Activated CD4-positive, alpha-beta T cell treated with anti-CD3 and anti-CD28 coated beads for 36 hours (primary cell): Measurements from ENCODE around the gene SCYGR2. TPM values are rescaled to one million over a fixed set of nuclear protein-coding genes. Genes with fewer than 3 reads are reported as not detected.

ENCODE experiments used
- ATAC-seq: fragments of 200-7000 bp; cut with Tn5 transposase; one replicate; pipeline ENCODE4 v1.10.0; 2021; ENCODE audit warnings: mild to moderate bottlenecking, moderate library complexity
- CTCF ChIA-PET: fragments of 350-600 bp; sonication (Branson Sonifier 250); formaldehyde crosslinking; loops from one replicate; lab custom pipeline; 2021; ENCODE audit warnings: antibody characterized with exemption; lab: Charles Lee
- POLR2A ChIA-PET: fragments of 350-600 bp; sonication (Branson Sonifier 250); formaldehyde crosslinking; loops from one replicate; lab custom pipeline; 2021; ENCODE audit warnings: antibody characterized with exemption, inconsistent platforms; lab: Charles Lee
- DNase-seq: peaks from one replicate; pipeline ENCODE4 v3.0.0-alpha.2; 2020
- H3K27ac Mint-ChIP-seq: one replicate; pipeline ENCODE4 v1.8.0; 2021; ENCODE audit warnings: mixed read lengths
- H3K27me3 Mint-ChIP-seq: one replicate; pipeline ENCODE4 v1.8.0; 2021; ENCODE audit warnings: mixed read lengths
- H3K36me3 Mint-ChIP-seq: one replicate; pipeline ENCODE4 v1.8.0; 2021; ENCODE audit warnings: low read depth, mixed read lengths
- H3K4me1 Mint-ChIP-seq: one replicate; pipeline ENCODE4 v1.8.0; 2021; ENCODE audit warnings: mixed read lengths
- H3K4me3 Mint-ChIP-seq: one replicate; pipeline ENCODE4 v1.8.0; 2021; ENCODE audit warnings: mild to moderate bottlenecking, moderate library complexity, mixed read lengths
- H3K9me3 Mint-ChIP-seq: one replicate; pipeline ENCODE4 v1.8.0; 2021; ENCODE audit warnings: low read depth, mixed read lengths
- intact Hi-C, 2 experiments: fragments of 100-400 bp; cut with DNase I in 1 of 2; cut with micrococcal nuclease in 1 of 2; formaldehyde crosslinking; loops; one replicate each; pipeline versions ENCODE4 v1.14.2 to v1.15.1; 2022 to 2024; cut with DNase I, micrococcal nuclease
- total RNA-seq, 2 experiments: library from RNA; stranded (reverse); gene quantifications; one replicate each; pipeline ENCODE4 v1.2.3, GENCODE V29; 2021

SCYGR2 gene
- total RNA-seq, 2 experiments from 2014 or later, result not detected

DNA sequence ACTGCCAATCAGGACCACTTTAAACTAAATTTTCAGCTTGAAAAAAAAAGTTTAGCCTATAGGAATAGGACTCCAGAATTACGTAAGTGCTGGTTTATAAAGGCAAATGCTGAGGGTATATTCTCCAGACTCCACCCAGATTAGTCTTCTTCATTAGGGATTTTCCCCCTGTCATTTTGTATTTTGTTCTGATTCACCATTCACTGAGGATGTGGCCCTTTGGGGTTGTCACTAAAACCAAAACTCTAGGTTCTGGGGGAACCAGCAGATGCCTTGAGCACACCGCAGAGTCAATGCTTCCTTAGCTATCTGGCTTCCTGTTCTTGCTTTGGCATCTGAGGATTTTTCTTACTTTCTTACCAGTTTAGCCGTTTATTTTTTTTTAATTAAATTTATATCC lies 29.1 kb downstream of the SCYGR2 start:
- Mint-ChIP-seq H3K4me1 (peaks cover 2% of the 10 kb centered on the region), H3K27me3 (peaks cover 18% of the 10 kb centered on the region), H3K36me3 (no peaks in the 10 kb centered on the region), H3K27ac (no peak overlapping the region), H3K9me3 (no peaks in the 10 kb centered on the region), H3K4me3 (no peak overlapping the region)
- ChIA-PET CTCF (no interaction called here), POLR2A (no interaction called here)
- ATAC-seq (peak; percentile 96), DNase-seq (peak; percentile 36)
- intact Hi-C loops, result loop anchor here in 1 of 2 experiments (2.0 kb wide), 1 partner anchor 27 kb away; no protein-coding TSS in a partner anchor

DNA sequence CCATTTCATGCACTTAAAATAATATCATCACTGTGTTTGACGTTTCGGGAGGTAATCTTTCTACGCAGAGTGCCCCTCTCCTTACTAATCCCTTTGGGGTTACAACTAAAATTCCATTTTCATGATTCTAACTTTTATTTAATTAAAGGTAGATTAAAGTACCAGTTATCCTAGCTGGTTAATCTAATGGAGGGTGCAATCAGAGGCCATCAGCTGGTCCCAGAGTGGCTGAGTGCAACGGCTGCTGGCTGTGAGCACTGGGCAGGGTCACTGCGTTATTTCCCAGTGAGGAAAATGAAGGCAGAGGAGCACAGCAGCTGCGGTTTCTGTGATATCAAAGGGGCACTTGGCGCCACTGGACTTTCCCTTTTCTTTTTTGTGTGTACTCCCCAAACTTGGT lies 30.7 kb downstream of the SCYGR2 start:
- Mint-ChIP-seq H3K4me3 (no peak overlapping the region), H3K27ac (no peak overlapping the region), H3K27me3 (peaks cover 18% of the 10 kb centered on the region), H3K9me3 (no peaks in the 10 kb centered on the region), H3K36me3 (no peaks in the 10 kb centered on the region), H3K4me1 (peaks cover 2% of the 10 kb centered on the region)
- CTCF ChIA-PET, result no interaction called here
- intact Hi-C loops, result no loop called here
- no peak for ATAC-seq
- POLR2A ChIA-PET, result no interaction called here
- DNase-seq, result no peak

DNA sequence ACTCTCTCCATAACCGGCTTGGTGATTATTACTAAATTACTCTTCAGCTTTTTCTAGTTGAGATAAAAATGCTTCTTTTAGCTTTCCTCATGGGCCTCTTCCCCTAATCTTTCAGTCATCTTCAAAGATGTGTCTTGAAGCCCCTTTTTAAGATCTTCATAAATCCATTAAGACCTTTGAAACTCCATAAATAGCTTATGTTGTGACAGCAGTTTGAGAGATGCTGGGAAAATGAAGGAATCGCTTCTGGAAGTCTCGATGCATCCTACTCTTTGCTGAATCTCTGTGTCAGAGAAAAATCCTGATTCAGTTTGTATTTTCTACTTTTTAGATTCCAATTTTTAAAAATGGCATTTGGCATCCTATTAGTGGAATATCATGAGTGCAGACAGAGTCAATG lies 31.6 kb downstream of the SCYGR2 start:
- no peak overlapping the region for H3K4me3 Mint-ChIP-seq
- H3K4me1 Mint-ChIP-seq, result peaks cover 2% of the 10 kb centered on the region
- H3K36me3 Mint-ChIP-seq, result no peaks in the 10 kb centered on the region
- H3K27me3 Mint-ChIP-seq, result peaks cover 20% of the 10 kb centered on the region
- intact Hi-C loops, result no loop called here
- no peak overlapping the region for H3K27ac Mint-ChIP-seq
- H3K9me3 Mint-ChIP-seq, result no peaks in the 10 kb centered on the region
- ChIA-PET CTCF (interaction anchor here (0.8 to 1.6 kb wide), 3 partner anchors 14 to 392 kb away, joined by 3 to 6 read pairs (median 4); no protein-coding TSS in a partner anchor), POLR2A (no interaction called here)
- DNase-seq, result no peak
- ATAC-seq, result no peak

DNA sequence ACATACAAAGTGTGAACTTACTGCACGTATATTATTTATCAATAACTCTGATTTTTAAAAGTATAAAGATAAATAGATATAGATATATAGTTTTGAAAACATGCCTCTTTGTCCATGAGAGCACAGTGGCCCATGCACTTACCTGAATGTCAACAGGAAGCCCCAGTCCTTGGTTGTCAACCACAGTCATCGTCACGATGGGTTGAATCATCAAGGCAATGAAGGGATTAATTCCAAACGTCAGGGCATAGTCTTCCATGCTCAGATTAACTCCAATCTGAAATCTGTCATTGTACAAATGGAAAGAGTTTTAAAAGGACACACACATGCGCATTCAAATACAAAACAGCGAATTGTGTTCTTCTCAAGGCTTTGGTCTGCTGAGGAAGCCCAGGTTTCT lies 34.1 kb downstream of the SCYGR2 start:
- ATAC-seq (no peak), DNase-seq (no peak)
- intact Hi-C loops, result no loop called here
- Mint-ChIP-seq H3K27me3 (peaks cover 17% of the 10 kb centered on the region), H3K4me3 (no peak overlapping the region), H3K9me3 (no peaks in the 10 kb centered on the region), H3K27ac (no peak overlapping the region), H3K4me1 (peaks cover under 1% of the 10 kb centered on the region), H3K36me3 (no peaks in the 10 kb centered on the region)
- ChIA-PET CTCF (no interaction called here), POLR2A (no interaction called here)

DNA sequence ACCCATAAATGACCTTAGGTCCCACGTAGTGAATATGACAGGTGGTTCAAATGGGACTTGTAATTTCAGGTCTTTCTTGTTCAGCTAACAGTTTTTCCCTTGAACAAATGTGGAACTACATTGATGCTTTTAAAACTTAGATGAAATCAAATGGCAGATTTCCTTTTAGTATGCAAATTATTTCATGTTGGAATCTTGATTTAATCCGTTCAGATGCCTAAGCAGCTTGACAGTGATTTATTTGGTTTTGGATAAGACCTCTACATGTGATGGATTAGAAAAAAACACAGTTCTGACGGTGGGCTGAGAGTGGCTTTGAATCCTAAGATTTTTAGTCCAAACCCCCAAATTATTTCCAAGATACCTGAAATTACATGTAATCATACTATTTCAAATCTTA lies 35.5 kb downstream of the SCYGR2 start:
- ChIA-PET CTCF (interaction anchor here (0.6 to 0.9 kb wide), 2 partner anchors 10 to 19 kb away, joined by 3 read pairs; no protein-coding TSS in a partner anchor), POLR2A (no interaction called here)
- peaks cover 15% of the 10 kb centered on the region for H3K27me3 Mint-ChIP-seq
- no peaks in the 10 kb centered on the region for H3K36me3 Mint-ChIP-seq
- H3K9me3 Mint-ChIP-seq, result no peaks in the 10 kb centered on the region
- no peak for DNase-seq
- no peak overlapping the region for H3K27ac Mint-ChIP-seq
- H3K4me1 Mint-ChIP-seq, result no peaks in the 10 kb centered on the region
- H3K4me3 Mint-ChIP-seq, result no peak overlapping the region
- intact Hi-C loops, result no loop called here
- no peak for ATAC-seq

DNA sequence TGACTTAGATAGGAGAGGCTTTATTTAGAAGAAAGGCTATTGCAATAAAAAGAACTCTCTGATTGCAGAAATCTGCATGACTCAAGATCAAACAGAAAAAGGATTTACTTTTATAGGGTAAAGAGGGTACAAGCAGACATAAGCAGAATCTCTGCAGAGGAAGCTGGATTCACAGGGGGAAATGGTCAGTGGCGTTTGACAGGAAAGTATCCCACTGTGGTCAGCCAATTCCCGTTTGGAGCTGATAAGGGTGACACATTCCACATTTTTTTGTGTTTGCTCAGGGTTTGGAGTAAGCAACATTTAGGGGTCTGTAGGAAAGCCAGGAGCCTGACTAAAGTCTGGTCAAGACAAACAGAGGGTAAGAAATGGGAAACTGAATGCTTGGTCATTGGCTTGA lies 44.0 kb downstream of the SCYGR2 start:
- Mint-ChIP-seq H3K4me1 (no peaks in the 10 kb centered on the region), H3K36me3 (no peaks in the 10 kb centered on the region), H3K9me3 (no peaks in the 10 kb centered on the region), H3K4me3 (no peak overlapping the region), H3K27me3 (peaks cover 5% of the 10 kb centered on the region), H3K27ac (no peak overlapping the region)
- DNase-seq (no peak), ATAC-seq (no peak)
- intact Hi-C loops, result no loop called here
- ChIA-PET POLR2A (no interaction called here), CTCF (no interaction called here)

DNA sequence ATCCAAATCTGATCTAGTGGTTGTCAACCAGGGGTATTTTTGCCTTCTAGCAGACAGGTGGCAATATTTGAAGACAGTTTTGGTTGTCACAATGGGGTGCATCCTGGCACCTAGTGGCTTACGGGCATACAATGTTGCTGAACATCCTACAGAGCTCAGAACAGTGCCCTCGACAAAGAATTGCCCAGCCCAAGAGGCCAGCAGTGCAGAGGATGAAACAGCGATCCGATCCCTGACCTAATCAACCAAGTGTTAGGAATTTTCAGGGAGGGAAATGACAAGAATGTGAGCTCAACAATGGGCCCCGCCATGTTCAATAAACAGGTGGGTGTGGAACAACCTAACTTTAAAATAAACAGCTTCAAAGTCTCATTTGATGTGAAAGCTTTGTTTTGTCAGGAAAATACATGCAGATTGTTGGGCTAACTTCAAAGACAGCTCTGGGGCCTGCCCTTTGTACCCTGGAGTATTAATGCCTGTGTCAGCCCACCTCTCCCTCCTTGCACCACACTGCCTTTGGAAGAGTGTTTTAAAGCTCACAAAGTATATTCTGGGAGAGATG lies 45.4 kb downstream of the SCYGR2 start:
- H3K4me3 Mint-ChIP-seq, result no peak overlapping the region
- no peaks in the 10 kb centered on the region for H3K4me1 Mint-ChIP-seq
- ATAC-seq, result no peak
- no peaks in the 10 kb centered on the region for H3K9me3 Mint-ChIP-seq
- H3K27ac Mint-ChIP-seq, result no peak overlapping the region
- intact Hi-C loops, result no loop called here
- H3K27me3 Mint-ChIP-seq, result peaks cover 9% of the 10 kb centered on the region
- POLR2A ChIA-PET, result no interaction called here
- no peak for DNase-seq
- CTCF ChIA-PET, result interaction anchor here (0.6 to 1.3 kb wide), 4 partner anchors 10 to 14 kb away, joined by 3 to 7 read pairs (median 3); no protein-coding TSS in a partner anchor
- no peaks in the 10 kb centered on the region for H3K36me3 Mint-ChIP-seq

Other genes starting within 250 kb of the SCYGR2 start
- not detected for gene TM4SF20, start 219.6 kb upstream of the SCYGR2 start, total RNA-seq
- not detected for gene SCYGR1, start 210.9 kb upstream of the SCYGR2 start, total RNA-seq
- gene AGFG1, start 126.7 kb upstream of the SCYGR2 start, total RNA-seq, result 100 to 1,000 TPM; 158 to 214 TPM
- not detected for gene SCYGR3, start 15.9 kb downstream of the SCYGR2 start, total RNA-seq
- not detected for gene SCYGR4, start 18.6 kb downstream of the SCYGR2 start, total RNA-seq
- gene SCYGR5, start 67.9 kb downstream of the SCYGR2 start, total RNA-seq, result not detected
- gene SLC19A3, start 119.1 kb downstream of the SCYGR2 start, total RNA-seq, result not detected
- not detected for gene SCYGR6, start 125.9 kb downstream of the SCYGR2 start, total RNA-seq
- gene SCYGR7, start 129.4 kb downstream of the SCYGR2 start, total RNA-seq, result not detected
- not detected for gene SCYGR8, start 147.0 kb downstream of the SCYGR2 start, total RNA-seq
- 10 to 100 TPM in 1 of 2 experiments, 1 to 10 TPM in 1; 7.9 to 16.2 TPM for gene CCL20, start 214.9 kb downstream of the SCYGR2 start, total RNA-seq